AML-193 (cell line): ENCODE data around the gene SAMHD1.
A peak's percentile ranks its signal among the peaks of the same experiment; 100 is the strongest.
"Not testable (repeated sequence)": the region's sequence is repeated elsewhere in the genome, so short reads cannot be mapped to it uniquely, and the experiment has no call there.

Experiments
- DNase-seq, 2 experiments: peaks; one replicate each; lab custom pipeline; 2025; lab: John Stamatoyannopoulos, UW

The SAMHD1 gene

GRCh38 chr20:36916199-36916598 lies 35.3 kb downstream of the SAMHD1 start:
- no peak for DNase-seq

GRCh38 chr20:36908603-36909002 lies 42.9 kb downstream of the SAMHD1 start:
- no peak for DNase-seq

GRCh38 chr20:36906086-36906485 lies 45.4 kb downstream of the SAMHD1 start:
- not testable (repeated sequence) for DNase-seq

GRCh38 chr20:36905566-36905965 lies 45.9 kb downstream of the SAMHD1 start:
- DNase-seq: not testable (repeated sequence)

- no peak for DNase-seq
Measured at GRCh38 chr20:36904690-36905089, 46.8 kb downstream of the SAMHD1 start.

GRCh38 chr20:36895036-36895435 lies 56.5 kb downstream of the SAMHD1 start:
- DNase-seq: no peak

- no peak for DNase-seq
Measured at GRCh38 chr20:36893801-36894200, 57.7 kb downstream of the SAMHD1 start.

- no peak for DNase-seq
Measured at GRCh38 chr20:36891211-36891610, 60.3 kb downstream of the SAMHD1 start.

- DNase-seq: no peak
Measured at GRCh38 chr20:36890586-36890985, 60.9 kb downstream of the SAMHD1 start.

- DNase-seq: no peak
Measured at GRCh38 chr20:36888880-36889516, 62.5 kb downstream of the SAMHD1 start.

- DNase-seq: no peak
Measured at GRCh38 chr20:36887752-36888090, 63.8 kb downstream of the SAMHD1 start.

- DNase-seq: peak; percentile 46 to 59
Measured at GRCh38 chr20:36886859-36887751, 64.4 kb downstream of the SAMHD1 start.

- DNase-seq: no peak
Measured at GRCh38 chr20:36885356-36885755, 66.2 kb downstream of the SAMHD1 start.

- DNase-seq: no peak
Measured at GRCh38 chr20:36883977-36884535, 67.5 kb downstream of the SAMHD1 start.

- DNase-seq: no peak
Measured at GRCh38 chr20:36881888-36882287, 69.6 kb downstream of the SAMHD1 start.

- DNase-seq: no peak
Measured at GRCh38 chr20:36881331-36881730, 70.2 kb downstream of the SAMHD1 start.

- no peak for DNase-seq
Measured at GRCh38 chr20:36880741-36881250, 70.7 kb downstream of the SAMHD1 start.

GRCh38 chr20:36878941-36879340 lies 72.6 kb downstream of the SAMHD1 start:
- DNase-seq: no peak

- DNase-seq: no peak
Measured at GRCh38 chr20:36876473-36876833, 75.1 kb downstream of the SAMHD1 start.

- no peak for DNase-seq
Measured at GRCh38 chr20:36875702-36876472, 75.6 kb downstream of the SAMHD1 start, which contains the start of gene TLDC2. Gene TLDC2, plus strand, starts transcription at chr20:36876138. Its CDS starts 37 bp downstream, at chr20:36876175.

GRCh38 chr20:36875093-36875492 lies 76.4 kb downstream of the SAMHD1 start:
- not testable (repeated sequence) for DNase-seq
